H9 (cell line): ENCODE measurements around the gene FBLN1. TPM values are rescaled to one million over a fixed set of nuclear protein-coding genes. Genes with fewer than 3 reads are reported as not detected.

Experiments
- DNase-seq: peaks from one replicate; pipeline ENCODE4 v3.0.0-alpha.2; 2017
- H2AFZ ChIP-seq: one replicate; pipeline ENCODE4 v1.6.1; 2013; ENCODE audit warnings: mild to moderate bottlenecking, low read length, control low read depth, moderate library complexity
- H2AK5ac ChIP-seq: 2 replicates; pipeline ENCODE4 v1.6.1; 2013; ENCODE audit warnings: low read length, control low read depth, mixed read lengths; ENCODE audit not compliant: insufficient read length
- H2BK120ac ChIP-seq: one replicate; pipeline ENCODE4 v1.6.1; 2013; ENCODE audit warnings: low read depth, mild to moderate bottlenecking, low read length, control low read depth, inconsistent platforms; ENCODE audit not compliant: poor library complexity, severe bottlenecking
- H2BK12ac ChIP-seq: 2 replicates; pipeline ENCODE4 v1.6.1; 2013; ENCODE audit warnings: low read length, control low read depth, mixed read lengths, low read depth; ENCODE audit not compliant: insufficient read length
- H2BK15ac ChIP-seq: 2 replicates; pipeline ENCODE4 v1.6.1; 2013; ENCODE audit warnings: low read depth, low read length, control low read depth
- H2BK20ac ChIP-seq: one replicate; pipeline ENCODE4 v1.6.1; 2013; ENCODE audit warnings: low read depth, mild to moderate bottlenecking, low read length, control low read depth, inconsistent platforms; ENCODE audit not compliant: poor library complexity, severe bottlenecking
- H2BK5ac ChIP-seq: 2 replicates; pipeline ENCODE4 v1.6.1; 2013; ENCODE audit warnings: low read length, control low read depth, mixed read lengths; ENCODE audit not compliant: insufficient read length
- H3K14ac ChIP-seq: 2 replicates; pipeline ENCODE4 v1.6.1; 2013; ENCODE audit warnings: low read length, control low read depth; ENCODE audit not compliant: insufficient read depth
- H3K18ac ChIP-seq: 2 replicates; pipeline ENCODE4 v1.6.1; 2013; ENCODE audit warnings: low read depth, mild to moderate bottlenecking, mixed read lengths, low read length, control low read depth; ENCODE audit not compliant: insufficient read length
- H3K23ac ChIP-seq: 2 replicates; pipeline ENCODE4 v1.6.1; 2013; ENCODE audit warnings: low read length, control low read depth, mixed read lengths, low read depth; ENCODE audit not compliant: insufficient read length
- H3K23me2 ChIP-seq: 2 replicates; pipeline ENCODE4 v1.6.1; 2013; ENCODE audit warnings: low read depth, mild to moderate bottlenecking, mixed read lengths, low read length, control low read depth; ENCODE audit not compliant: insufficient read length, poor library complexity, severe bottlenecking
- H3K27ac ChIP-seq: 2 replicates; pipeline ENCODE4 v1.5.1; 2013; ENCODE audit warnings: low read length, control low read depth, mixed read lengths, low read depth; ENCODE audit not compliant: insufficient read length
- H3K27me3 ChIP-seq: 2 replicates; pipeline ENCODE4 v1.6.1; 2013; ENCODE audit warnings: low read length, control low read depth, inconsistent platforms; ENCODE audit not compliant: insufficient read depth
- H3K4ac ChIP-seq: 2 replicates; pipeline ENCODE4 v1.6.1; 2013; ENCODE audit warnings: low read depth, mild to moderate bottlenecking, control low read depth, inconsistent platforms, low read length, moderate library complexity
- H3K4me1 ChIP-seq: 2 replicates; pipeline ENCODE4 v1.6.1; 2013; ENCODE audit warnings: low read length, control low read depth, inconsistent platforms; ENCODE audit not compliant: insufficient read depth
- H3K4me2 ChIP-seq: 2 replicates; pipeline ENCODE4 v1.6.1; 2013; ENCODE audit warnings: low read length, control low read depth, mixed read lengths; ENCODE audit not compliant: insufficient read length, insufficient read depth
- H3K56ac ChIP-seq: 2 replicates; pipeline ENCODE4 v1.6.1; 2013; ENCODE audit warnings: low read depth, mild to moderate bottlenecking, mixed read lengths, low read length, control low read depth; ENCODE audit not compliant: insufficient read length
- H3K79me1 ChIP-seq: 2 replicates; pipeline ENCODE4 v1.6.1; 2013; ENCODE audit warnings: low read depth, mild to moderate bottlenecking, moderate library complexity, low read length, control low read depth, inconsistent platforms; ENCODE audit not compliant: insufficient read depth, poor library complexity, severe bottlenecking
- H3K79me2 ChIP-seq: 2 replicates; pipeline ENCODE4 v1.6.1; 2013; ENCODE audit warnings: low read length, control low read depth, inconsistent platforms; ENCODE audit not compliant: insufficient read depth
- H3K9ac ChIP-seq: 2 replicates; pipeline ENCODE4 v1.6.1; 2013; ENCODE audit warnings: low read length, control low read depth, mixed read lengths; ENCODE audit not compliant: insufficient read length; ENCODE audit errors: extremely low read depth
- H3K9me3 ChIP-seq: one replicate; pipeline ENCODE4 v1.6.1; 2013; ENCODE audit warnings: low read depth, low read length, inconsistent platforms; ENCODE audit not compliant: control insufficient read depth
- H3T11ph ChIP-seq: one replicate; pipeline ENCODE4 v1.6.1; 2013; ENCODE audit warnings: mild to moderate bottlenecking, low read length, control low read depth, inconsistent platforms
- H4K20me1 ChIP-seq: one replicate; pipeline ENCODE4 v1.6.1; 2013; ENCODE audit not compliant: control insufficient read depth, insufficient read length, insufficient read depth
- H4K5ac ChIP-seq: 2 replicates; pipeline ENCODE4 v1.6.1; 2013; ENCODE audit warnings: low read depth, mild to moderate bottlenecking, mixed read lengths, low read length, control low read depth; ENCODE audit not compliant: insufficient read length
- H4K8ac ChIP-seq: replicated peaks from 2 replicates; pipeline ENCODE4 v1.6.1; 2013; ENCODE audit warnings: low read length, control low read depth, mixed read lengths, low read depth; ENCODE audit not compliant: insufficient read length
- H4K91ac ChIP-seq: 2 replicates; pipeline ENCODE4 v1.6.1; 2013; ENCODE audit warnings: low read depth, mild to moderate bottlenecking, moderate library complexity, mixed read lengths, low read length, control low read depth; ENCODE audit not compliant: insufficient read length
- H3K27ac Mint-ChIP-seq, 3 experiments: 2 replicates in 2 of 3; 3 replicates in 1 of 3; pipeline ENCODE4 v1.8.0; 2020 to 2021; ENCODE audit warnings: mixed read lengths in 3 of 3, mild to moderate bottlenecking in 1 of 3, moderate library complexity in 1 of 3
- H3K27me3 Mint-ChIP-seq: 2 replicates; pipeline ENCODE4 v1.8.0; 2021; ENCODE audit warnings: low read depth, mild to moderate bottlenecking, moderate library complexity, mixed read lengths
- H3K36me3 Mint-ChIP-seq, 3 experiments: 2 replicates in 2 of 3; 3 replicates in 1 of 3; pipeline ENCODE4 v1.8.0; 2020 to 2021; ENCODE audit warnings: low read depth in 3 of 3, mixed read lengths in 3 of 3; ENCODE audit not compliant: insufficient read depth in 1 of 3
- H3K4me1 Mint-ChIP-seq, 2 experiments: 2 replicates each; pipeline ENCODE4 v1.8.0; 2020; ENCODE audit warnings: mixed read lengths in 2 of 2
- H3K4me3 Mint-ChIP-seq, 2 experiments: 2 replicates in 1 of 2; 3 replicates in 1 of 2; pipeline ENCODE4 v1.8.0; 2020 to 2021; ENCODE audit warnings: mild to moderate bottlenecking in 2 of 2, mixed read lengths in 2 of 2, moderate library complexity in 1 of 2
- H3K9me3 Mint-ChIP-seq, 2 experiments: 2 replicates in 1 of 2; 3 replicates in 1 of 2; pipeline ENCODE4 v1.8.0; 2020; ENCODE audit warnings: mild to moderate bottlenecking in 2 of 2, mixed read lengths in 2 of 2, moderate library complexity in 1 of 2
- WGBS: extraction: QIAGEN DNeasy Blood & Tissue Kit; methylation state at CpG from one replicate; pipeline ENCODE4 v1.1.7; 2013; ENCODE audit warnings: missing lambda C conversion rate, low lambda C conversion rate, mixed read lengths; ENCODE audit not compliant: insufficient read length; ENCODE audit errors: extremely low coverage; 5-methylcytosine and 5-hydroxymethylcytosine counted together
- total RNA-seq: library from RNA; stranded (reverse); gene quantifications from 2 replicates; pipeline ENCODE4 v1.2.1, GENCODE V29; 2021
- TF ChIP-seq, protein P1 (sequence below): fragments of 200-600 bp; sonication (generic); conservative IDR thresholded peaks from 3 replicates; pipeline ENCODE4 v1.8.0; 2021; ENCODE audit warnings: antibody characterized with exemption, mild to moderate bottlenecking

The FBLN1 gene
- total RNA-seq, 1 experiment from 2014 or later = 140 TPM

DNA sequence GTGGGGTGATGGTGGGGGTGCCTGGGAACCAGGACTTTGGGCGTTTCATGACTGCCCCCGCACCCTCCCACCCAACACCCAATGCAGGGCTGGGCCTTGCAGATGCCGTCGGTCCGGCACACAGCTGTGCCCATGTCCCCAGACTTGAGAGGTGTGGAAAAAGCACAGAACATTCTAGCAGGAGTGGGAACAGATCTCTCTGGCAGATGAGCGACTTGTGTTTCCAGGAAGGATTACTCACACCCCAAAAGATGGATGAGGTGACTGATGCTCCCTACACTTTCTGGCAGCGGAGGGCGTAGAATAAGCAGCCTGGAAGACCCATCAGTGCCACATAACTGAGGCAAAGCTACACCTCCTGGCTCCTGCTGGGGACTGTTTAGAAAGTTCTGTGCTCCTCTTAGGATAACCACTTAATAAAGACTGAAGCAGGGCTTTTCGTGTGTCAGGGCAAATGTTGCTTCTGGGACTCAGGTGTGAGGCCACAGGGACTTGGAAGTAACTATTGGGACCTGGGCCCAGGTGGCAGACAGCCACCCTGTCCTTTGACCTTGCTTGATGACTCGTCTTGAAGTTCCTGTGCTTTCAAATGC lies 24.2 kb downstream of the FBLN1 start:
- Histone ChIP-seq H3T11ph (no peak overlapping the region), H3K79me1 (no peaks in the 10 kb centered on the region), H3K23ac (no peak overlapping the region), H3K4me1 (no peaks in the 10 kb centered on the region; the same call in 1 of the 2 replicates), H2BK120ac (no peak overlapping the region), H3K27me3 (no peaks in the 10 kb centered on the region), H2AK5ac (no peak overlapping the region), H3K18ac (no peak overlapping the region), H4K5ac (no peak overlapping the region), H3K4ac (no peak overlapping the region), H2BK15ac (no peak overlapping the region), H3K79me2 (no peaks in the 10 kb centered on the region), H3K23me2 (no peaks in the 10 kb centered on the region), H4K8ac (no peak overlapping the region), H3K4me2 (no peak overlapping the region), H2BK20ac (no peak overlapping the region), H3K9me3 (no peaks in the 10 kb centered on the region), H4K20me1 (no peaks in the 10 kb centered on the region), H2BK12ac (no peak overlapping the region), H3K14ac (no peak overlapping the region), H2BK5ac (no peak overlapping the region), H3K27ac (no peak overlapping the region), H2AFZ (no peak overlapping the region), H3K56ac (no peak overlapping the region), H4K91ac (no peak overlapping the region), H3K9ac (no peak overlapping the region)
- peaks cover 3 to 4% of the 10 kb centered on the region in 2 experiments for H3K4me1 Mint-ChIP-seq
- DNase-seq = no peak
- no peaks in the 10 kb centered on the region for H3K9me3 Mint-ChIP-seq
- no peaks in the 10 kb centered on the region for H3K27me3 Mint-ChIP-seq
- peak overlapping the region in 2 of 3 experiments; percentile 64 to 84; a peak in 2 of 7 replicates for H3K27ac Mint-ChIP-seq
- peaks cover 13 to 77% (median 62%) of the 10 kb centered on the region in 3 experiments; a peak in 6 of 7 replicates for H3K36me3 Mint-ChIP-seq
- H3K4me3 Mint-ChIP-seq = no peak overlapping the region
- WGBS = no CpG with 5 or more reads among the region's 10 CpGs
- TF ChIP-seq, protein P1, sequence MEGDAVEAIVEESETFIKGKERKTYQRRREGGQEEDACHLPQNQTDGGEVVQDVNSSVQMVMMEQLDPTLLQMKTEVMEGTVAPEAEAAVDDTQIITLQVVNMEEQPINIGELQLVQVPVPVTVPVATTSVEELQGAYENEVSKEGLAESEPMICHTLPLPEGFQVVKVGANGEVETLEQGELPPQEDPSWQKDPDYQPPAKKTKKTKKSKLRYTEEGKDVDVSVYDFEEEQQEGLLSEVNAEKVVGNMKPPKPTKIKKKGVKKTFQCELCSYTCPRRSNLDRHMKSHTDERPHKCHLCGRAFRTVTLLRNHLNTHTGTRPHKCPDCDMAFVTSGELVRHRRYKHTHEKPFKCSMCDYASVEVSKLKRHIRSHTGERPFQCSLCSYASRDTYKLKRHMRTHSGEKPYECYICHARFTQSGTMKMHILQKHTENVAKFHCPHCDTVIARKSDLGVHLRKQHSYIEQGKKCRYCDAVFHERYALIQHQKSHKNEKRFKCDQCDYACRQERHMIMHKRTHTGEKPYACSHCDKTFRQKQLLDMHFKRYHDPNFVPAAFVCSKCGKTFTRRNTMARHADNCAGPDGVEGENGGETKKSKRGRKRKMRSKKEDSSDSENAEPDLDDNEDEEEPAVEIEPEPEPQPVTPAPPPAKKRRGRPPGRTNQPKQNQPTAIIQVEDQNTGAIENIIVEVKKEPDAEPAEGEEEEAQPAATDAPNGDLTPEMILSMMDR = no peak
